ENCODE results near the gene MAP3K14.

Gene MAP3K14

GRCh38 chr17:45230410-45230786 lies 86.4 kb downstream of the MAP3K14 start:
- Mint-ChIP-seq H3K9me3 (no peaks in the 10 kb centered on the region), H3K36me3 (ENCODE audit: insufficient read depth) (peaks cover 82% of the 10 kb centered on the region), H3K4me3 (peak overlapping the region; percentile 97 to 98), H3K27me3 (no peaks in the 10 kb centered on the region), H3K27ac (peak overlapping the region; percentile 100), H3K4me1 (ENCODE audit: low read depth in 2 of 2) (peaks cover 77 to 87% of the 10 kb centered on the region in 2 donors)
- DNase-seq (no peak), ATAC-seq (replicated peaks) (no peak)

DNA sequence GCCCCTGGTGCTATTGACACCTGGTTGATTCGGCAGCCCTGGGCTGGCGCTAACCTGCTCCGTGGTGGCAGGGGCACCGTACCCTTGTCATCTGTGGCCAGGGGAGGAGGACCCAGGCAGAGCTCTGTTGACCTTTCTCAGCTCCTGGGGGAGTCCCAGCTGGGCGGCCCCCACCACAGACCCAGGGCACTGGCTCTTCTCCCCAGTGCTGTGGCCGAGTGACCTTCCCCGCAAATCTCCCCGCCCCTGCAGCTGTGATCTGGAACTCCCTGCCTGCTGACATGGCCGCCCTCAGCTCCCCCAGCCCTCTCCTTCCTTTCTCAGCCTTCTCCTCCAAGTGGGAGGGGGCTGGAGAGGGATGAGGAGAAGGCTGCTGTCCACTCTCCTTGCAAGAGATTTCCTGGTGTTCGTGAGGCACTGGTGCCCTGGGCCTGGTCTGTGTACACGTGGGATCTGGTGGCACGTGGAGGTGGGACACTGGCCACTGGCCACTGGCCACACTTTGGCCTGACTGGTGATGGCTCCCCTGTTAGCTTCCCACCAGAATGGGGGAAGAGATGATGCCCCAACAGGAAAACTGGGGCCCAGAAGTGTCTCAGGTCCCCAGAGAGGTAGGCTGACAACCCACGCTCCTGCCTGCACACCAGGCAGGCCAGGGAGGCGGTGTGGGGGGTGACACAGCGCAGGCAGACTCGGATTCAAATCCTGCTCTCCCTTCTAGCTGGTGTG lies 87.0 kb downstream of the MAP3K14 start:
- Mint-ChIP-seq H3K9me3 (no peaks in the 10 kb centered on the region), H3K36me3 (ENCODE audit: insufficient read depth) (peaks cover 82% of the 10 kb centered on the region), H3K27ac (peak overlapping the region; percentile 100), H3K4me1 (ENCODE audit: low read depth in 2 of 2) (peaks cover 77 to 87% of the 10 kb centered on the region in 2 donors), H3K4me3 (peak overlapping the region; percentile 97 to 98), H3K27me3 (no peaks in the 10 kb centered on the region)
- DNase-seq: no peak
- peak; percentile 5 for ATAC-seq (replicated peaks)

- DNase-seq (peak; percentile 82 to 86 (median 83)), ATAC-seq (replicated peaks) (peak; percentile 55)
- no peaks in the 10 kb centered on the region for H3K27me3 Mint-ChIP-seq
- peaks cover 83% of the 10 kb centered on the region for H3K36me3 Mint-ChIP-seq (ENCODE audit: insufficient read depth)
- peak overlapping the region; percentile 97 to 98 for H3K4me3 Mint-ChIP-seq
- peaks cover 76 to 88% of the 10 kb centered on the region in 2 donors for H3K4me1 Mint-ChIP-seq (ENCODE audit: low read depth in 2 of 2)
- peak overlapping the region; percentile 100 for H3K27ac Mint-ChIP-seq
- H3K9me3 Mint-ChIP-seq: no peaks in the 10 kb centered on the region
Observed at GRCh38 chr17:45228763-45229539, 87.9 kb downstream of the MAP3K14 start.

DNA sequence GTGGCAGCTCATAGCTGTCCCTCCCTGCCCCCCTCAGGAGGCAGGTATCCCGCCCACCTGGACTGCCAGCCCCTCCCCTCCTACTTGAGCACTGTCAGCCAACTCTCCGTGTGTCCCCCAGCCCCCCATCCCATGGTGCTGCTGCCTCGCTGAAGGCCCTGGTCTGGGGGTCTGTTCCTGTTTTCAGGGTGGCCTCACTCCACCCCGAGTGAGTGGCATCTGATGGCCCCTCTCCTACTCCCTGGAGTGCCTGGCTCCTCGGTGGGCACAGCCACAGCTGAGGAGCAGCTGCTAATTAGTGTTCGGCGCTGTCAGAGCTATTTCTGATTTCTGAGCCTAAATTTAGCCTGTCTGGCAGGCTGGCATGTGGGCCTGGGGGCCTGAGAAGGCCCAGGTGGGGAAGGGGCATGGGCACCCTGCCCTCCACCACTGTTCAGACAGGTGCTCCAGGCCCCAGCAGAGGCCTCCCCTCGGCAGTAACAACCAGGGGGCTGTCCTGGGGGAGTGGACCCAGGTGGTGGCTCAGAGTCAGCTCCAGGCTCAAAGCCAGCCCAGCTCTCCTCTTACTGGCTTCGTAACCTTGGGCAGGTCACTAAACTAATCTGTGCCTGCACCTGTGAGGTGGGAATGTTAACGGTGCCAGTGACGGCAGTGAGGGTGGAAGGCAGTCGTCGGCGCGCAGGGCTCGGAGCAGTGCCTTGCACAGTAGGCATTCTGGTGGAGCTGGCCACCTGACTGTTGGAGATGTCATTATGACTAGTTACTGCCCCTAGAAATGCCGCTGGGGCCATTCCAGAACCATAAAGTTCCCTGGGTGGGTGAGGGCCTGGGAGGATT lies 88.7 kb downstream of the MAP3K14 start:
- ATAC-seq (replicated peaks): no peak
- no peaks in the 10 kb centered on the region for H3K27me3 Mint-ChIP-seq
- peak overlapping the region; percentile 97 to 98 for H3K4me3 Mint-ChIP-seq

GRCh38 chr17:45227101-45227925 lies 89.5 kb downstream of the MAP3K14 start:
- Mint-ChIP-seq H3K36me3 (ENCODE audit: insufficient read depth) (peaks cover 90% of the 10 kb centered on the region), H3K27ac (peak overlapping the region; percentile 100), H3K9me3 (no peaks in the 10 kb centered on the region), H3K4me1 (ENCODE audit: low read depth in 2 of 2) (peaks cover 78 to 82% of the 10 kb centered on the region in 2 donors), H3K27me3 (no peaks in the 10 kb centered on the region), H3K4me3 (peak overlapping the region; percentile 97 to 98)
- no peak for ATAC-seq (replicated peaks)
- DNase-seq: no peak

More for the DNA sequence above, 88.7 kb downstream of the MAP3K14 start:
- no peaks in the 10 kb centered on the region for H3K9me3 Mint-ChIP-seq
- no peak for DNase-seq
- H3K27ac Mint-ChIP-seq: peak overlapping the region; percentile 100
- H3K4me1 Mint-ChIP-seq (ENCODE audit: low read depth in 2 of 2): peaks cover 78 to 88% of the 10 kb centered on the region in 2 donors
- H3K36me3 Mint-ChIP-seq (ENCODE audit: insufficient read depth): peaks cover 83% of the 10 kb centered on the region

GRCh38 chr17:45226576-45226975 lies 90.2 kb downstream of the MAP3K14 start:
- Mint-ChIP-seq H3K27ac (peak overlapping the region; percentile 100), H3K9me3 (no peaks in the 10 kb centered on the region), H3K27me3 (no peaks in the 10 kb centered on the region), H3K4me3 (peak overlapping the region; percentile 97 to 98), H3K36me3 (ENCODE audit: insufficient read depth) (peaks cover 87% of the 10 kb centered on the region), H3K4me1 (ENCODE audit: low read depth in 2 of 2) (peaks cover 71 to 75% of the 10 kb centered on the region in 2 donors)
- ATAC-seq (replicated peaks) (no peak), DNase-seq (no peak)

DNA sequence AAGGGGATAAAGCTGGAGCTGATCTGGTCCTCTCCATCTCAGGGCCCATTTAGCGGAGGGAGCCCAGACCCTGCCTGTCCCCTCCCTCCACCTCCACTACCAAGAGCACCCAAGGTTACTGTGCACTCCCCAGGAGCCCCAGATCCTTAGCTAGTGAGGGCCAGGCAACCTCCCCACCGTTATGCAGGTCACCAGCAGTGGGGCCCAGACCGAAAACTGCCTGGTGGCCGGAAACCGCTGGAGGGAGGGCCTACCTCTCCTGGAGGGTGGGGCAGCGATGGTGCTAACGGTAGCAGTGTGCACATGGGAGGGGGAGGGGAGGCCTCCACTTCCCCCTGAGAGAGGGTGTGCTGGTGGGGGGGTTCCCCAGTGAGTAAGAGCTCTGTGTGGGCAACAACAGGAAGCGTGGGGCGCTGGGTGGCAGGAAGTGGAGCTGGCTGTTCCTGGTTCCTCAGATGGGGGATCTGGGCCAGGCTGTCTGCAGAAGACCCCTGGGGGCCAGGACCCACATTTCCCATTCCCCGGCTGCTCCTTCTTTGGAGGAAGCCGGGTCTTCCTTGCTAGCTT lies 90.8 kb downstream of the MAP3K14 start:
- H3K4me1 Mint-ChIP-seq (ENCODE audit: low read depth in 2 of 2): peaks cover 71 to 72% of the 10 kb centered on the region in 2 donors
- peak overlapping the region; percentile 100 for H3K27ac Mint-ChIP-seq
- peak overlapping the region; percentile 97 to 98 for H3K4me3 Mint-ChIP-seq
- no peaks in the 10 kb centered on the region for H3K27me3 Mint-ChIP-seq
- no peaks in the 10 kb centered on the region for H3K9me3 Mint-ChIP-seq
- ATAC-seq (replicated peaks) (peak; percentile 66), DNase-seq (peak; percentile 89 to 93 (median 90))
- peaks cover 88% of the 10 kb centered on the region for H3K36me3 Mint-ChIP-seq (ENCODE audit: insufficient read depth)

- DNase-seq (no peak), ATAC-seq (replicated peaks) (no peak)
- peaks cover 86% of the 10 kb centered on the region for H3K36me3 Mint-ChIP-seq (ENCODE audit: insufficient read depth)
- H3K4me1 Mint-ChIP-seq (ENCODE audit: low read depth in 2 of 2): peaks cover 74 to 76% of the 10 kb centered on the region in 2 donors
- H3K27ac Mint-ChIP-seq: peak overlapping the region; percentile 100
- H3K9me3 Mint-ChIP-seq: no peaks in the 10 kb centered on the region
- H3K4me3 Mint-ChIP-seq: peak overlapping the region; percentile 97 to 98
- H3K27me3 Mint-ChIP-seq: no peaks in the 10 kb centered on the region
Observed at GRCh38 chr17:45225051-45225700, 91.6 kb downstream of the MAP3K14 start.

GRCh38 chr17:45224671-45225050 lies 92.2 kb downstream of the MAP3K14 start:
- Mint-ChIP-seq H3K4me1 (ENCODE audit: low read depth in 2 of 2) (peaks cover 74 to 77% of the 10 kb centered on the region in 2 donors), H3K27me3 (no peaks in the 10 kb centered on the region), H3K4me3 (peak overlapping the region; percentile 97 to 98), H3K36me3 (ENCODE audit: insufficient read depth) (peaks cover 81% of the 10 kb centered on the region), H3K9me3 (no peaks in the 10 kb centered on the region), H3K27ac (peak overlapping the region; percentile 100)
- ATAC-seq (replicated peaks) (no peak), DNase-seq (no peak)

DNA sequence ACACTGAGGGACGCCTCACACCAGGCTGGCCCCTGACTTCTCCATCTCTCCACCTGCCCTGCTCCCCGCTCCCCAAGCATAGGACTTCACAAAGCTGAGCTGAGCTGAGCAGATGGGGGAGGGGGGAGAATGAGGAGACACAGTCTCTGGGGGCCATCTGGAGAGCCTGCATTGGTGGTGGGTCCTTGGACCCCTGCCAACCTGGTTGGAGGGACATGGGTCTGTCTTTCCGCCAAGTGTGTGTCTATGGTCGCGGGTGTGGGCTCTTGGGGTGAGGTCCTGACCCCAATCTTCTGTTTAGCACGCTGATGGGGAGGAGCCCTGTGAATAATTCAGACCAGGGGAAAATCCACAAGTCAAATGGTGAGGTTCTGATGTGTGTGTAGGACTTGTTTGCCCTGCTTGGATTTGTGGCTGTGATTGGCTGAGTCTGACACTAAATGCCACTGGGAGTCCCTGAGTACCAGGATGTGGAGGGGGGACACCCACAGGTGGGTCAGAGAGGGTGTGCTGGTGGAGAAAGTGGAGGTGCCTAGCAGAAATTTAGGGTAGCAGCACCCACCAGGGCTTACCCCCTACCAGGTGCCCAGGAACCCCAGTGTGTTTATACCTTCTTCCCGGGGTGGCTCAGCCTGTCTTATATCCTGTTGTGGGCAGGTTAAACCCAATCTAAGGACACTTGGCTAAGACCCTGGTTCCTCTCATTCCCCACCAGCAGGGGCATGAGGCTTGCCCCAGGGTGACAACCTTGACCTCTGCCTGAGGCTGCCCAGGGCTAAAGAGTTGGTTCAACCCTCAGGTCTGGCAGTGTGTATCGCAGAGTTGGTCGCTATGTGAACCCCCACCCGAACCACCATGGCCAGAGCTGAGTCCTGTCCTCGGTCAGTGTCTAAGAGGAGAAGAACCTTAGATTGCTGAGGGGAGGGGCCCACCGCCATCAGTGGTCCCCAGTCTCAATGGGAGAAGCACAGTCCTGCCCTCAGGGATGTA lies 93.0 kb downstream of the MAP3K14 start:
- Mint-ChIP-seq H3K9me3 (no peaks in the 10 kb centered on the region), H3K4me1 (ENCODE audit: low read depth in 2 of 2) (peaks cover 74 to 78% of the 10 kb centered on the region in 2 donors), H3K27ac (peak overlapping the region; percentile 100), H3K4me3 (peak overlapping the region; percentile 97 to 98), H3K36me3 (ENCODE audit: insufficient read depth) (peaks cover 78% of the 10 kb centered on the region), H3K27me3 (no peaks in the 10 kb centered on the region)
- ATAC-seq (replicated peaks) (peak; percentile 32), DNase-seq (peak; percentile 39 to 54 (median 50))

DNA sequence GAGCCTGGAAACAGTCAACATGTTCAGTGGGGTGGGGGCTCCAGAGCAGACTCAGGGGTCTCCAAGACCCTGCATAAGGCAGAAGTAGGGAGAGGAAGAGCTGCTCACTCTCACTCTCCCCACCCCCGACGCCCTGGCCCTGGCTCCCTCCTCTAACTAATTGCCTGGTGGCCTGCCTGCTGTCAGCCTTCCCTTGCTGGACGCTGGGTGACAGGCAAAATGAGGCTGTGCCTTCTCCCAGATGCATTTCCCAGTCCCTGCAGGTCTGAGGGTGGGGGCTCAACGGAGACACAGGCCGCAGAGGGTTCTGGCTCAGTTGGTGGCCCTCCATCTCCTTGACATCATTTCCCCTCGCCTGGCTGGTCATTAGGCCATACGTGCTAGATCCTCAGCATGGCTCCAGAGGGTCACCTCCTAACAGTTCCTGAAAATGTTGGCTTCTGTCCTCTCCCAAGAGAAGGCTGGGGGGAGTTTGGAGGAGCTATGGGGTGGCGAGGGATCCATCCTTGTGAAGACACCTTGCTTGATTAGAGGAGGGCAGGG lies 93.8 kb downstream of the MAP3K14 start:
- Mint-ChIP-seq H3K36me3 (ENCODE audit: insufficient read depth) (peaks cover 78% of the 10 kb centered on the region), H3K4me1 (ENCODE audit: low read depth in 2 of 2) (peaks cover 69 to 73% of the 10 kb centered on the region in 2 donors)
- DNase-seq: no peak

More for the DNA sequence above, 93.8 kb downstream of the MAP3K14 start:
- H3K9me3 Mint-ChIP-seq: no peaks in the 10 kb centered on the region
- H3K4me3 Mint-ChIP-seq: peak overlapping the region; percentile 97 to 98
- H3K27me3 Mint-ChIP-seq: no peaks in the 10 kb centered on the region
- peak overlapping the region; percentile 100 for H3K27ac Mint-ChIP-seq
- ATAC-seq (replicated peaks): no peak

All from effector memory CD8-positive, alpha-beta T cell (primary cell).